Gastroesophageal sphincter (tissue), 4 donors: ENCODE results near the gene PTPRK. TPM values are rescaled to one million over a fixed set of nuclear protein-coding genes. Genes with fewer than 3 reads are reported as not detected.

ENCODE experiments used
- ATAC-seq: fragments of 150-250 bp; one replicate; pipeline ENCODE4 v1.9.1; 2016; ENCODE audit warnings: mild to moderate bottlenecking, moderate library complexity
- H3K27ac ChIP-seq, 4 donors: fragments of 200-600 bp; sonication (generic) in 3 of 4; 1 replicate in 3 of 4; 2 replicates in 1 of 4; pipeline ENCODE4 v1.5.1; 2016 to 2019
- H3K27me3 ChIP-seq: fragments of 200-600 bp; sonication (generic); one replicate; pipeline ENCODE4 v1.5.1; 2019
- H3K36me3 ChIP-seq, 2 donors: fragments of 200-600 bp; sonication (generic); one replicate each; pipeline ENCODE4 v1.5.1; 2019; ENCODE audit warnings: control low read depth in 1 of 2
- H3K4me1 ChIP-seq, 3 donors: fragments of 200-600 bp; sonication (generic); 1 replicate in 2 of 3; 2 replicates in 1 of 3; pipeline ENCODE4 v1.5.1; 2016 to 2019; ENCODE audit warnings: control low read depth in 2 of 3
- H3K4me3 ChIP-seq, 2 donors: fragments of 200-600 bp; sonication (generic); one replicate each; pipeline ENCODE4 v1.5.1; 2019; ENCODE audit warnings: mild to moderate bottlenecking in 1 of 2, moderate library complexity in 1 of 2
- H3K9me3 ChIP-seq, 3 donors: fragments of 200-600 bp; sonication (generic); one replicate each; pipeline ENCODE4 v1.5.1; 2017 to 2019; ENCODE audit warnings: control low read depth in 2 of 3
- CTCF ChIP-seq, 4 experiments: fragments of 200-600 bp in 2 of 4; fragments of 450-650 bp in 2 of 4; sonication (generic) in 1 of 4; IDR thresholded peaks; one replicate each; pipeline ENCODE4 v1.5.1; 2017 to 2019; ENCODE audit warnings: antibody characterized with exemption in 4 of 4, mild to moderate bottlenecking in 2 of 4, moderate library complexity in 2 of 4
- EP300 ChIP-seq: sonication (generic); formaldehyde crosslinking; IDR thresholded peaks from one replicate; pipeline ENCODE4 v1.6.1; 2017; ENCODE audit warnings: antibody characterized with exemption, mild to moderate bottlenecking
- POLR2A ChIP-seq, 2 donors: fragments of 450-650 bp; IDR thresholded peaks; one replicate each; pipeline ENCODE4 v1.6.1; 2017; ENCODE audit warnings: antibody characterized with exemption in 2 of 2, mild to moderate bottlenecking in 2 of 2, moderate library complexity in 1 of 2
- POLR2AphosphoS5 ChIP-seq: sonication (generic); formaldehyde crosslinking; IDR thresholded peaks from one replicate; pipeline ENCODE4 v1.6.1; 2017; ENCODE audit warnings: antibody characterized with exemption
- WGBS, 2 donors: methylation state at CpG; one replicate each; pipeline ENCODE4 v1.1.5; 2018; ENCODE audit warnings: low coverage in 1 of 2; 5-methylcytosine and 5-hydroxymethylcytosine counted together
- total RNA-seq, 4 donors: library from RNA; depleted of rRNA; stranded (reverse); fragments of >200 nt; gene quantifications; one replicate each; pipeline ENCODE4 v1.1.0, GENCODE V29; 2016

The PTPRK gene
- total RNA-seq, 4 donors from 2014 or later: 42.0 to 47.6 (median 45.8) TPM

- WGBS, 2 donors: 92 to 93% methylated on average over 2 of the region's 2 CpGs
- Histone ChIP-seq H3K27me3 (no peaks in the 10 kb centered on the region), H3K9me3 (no peaks in the 10 kb centered on the region), H3K4me1 (no peaks in the 10 kb centered on the region), H3K36me3 (no peaks in the 10 kb centered on the region), H3K4me3 (no peak overlapping the region), H3K27ac (no peak overlapping the region)
- ATAC-seq: no peak
- no peak for TF ChIP-seq POLR2AphosphoS5
Observed at GRCh38 chr6:128206610-128207426, 313.6 kb downstream of the PTPRK start.

GRCh38 chr6:128204616-128205015 lies 315.8 kb downstream of the PTPRK start:
- Histone ChIP-seq H3K4me1 (no peaks in the 10 kb centered on the region), H3K4me3 (no peak overlapping the region), H3K27me3 (no peaks in the 10 kb centered on the region), H3K9me3 (no peaks in the 10 kb centered on the region), H3K36me3 (no peaks in the 10 kb centered on the region), H3K27ac (no peak overlapping the region)
- WGBS, 2 donors: 97% methylated on average over 3 of the region's 3 CpGs
- no peak for ATAC-seq
- no peak for TF ChIP-seq CTCF (IDR thresholded peaks at IDR 0.05)
- TF ChIP-seq POLR2AphosphoS5: no peak
- no peak for TF ChIP-seq POLR2A (IDR thresholded peaks at IDR 0.05)
- TF ChIP-seq EP300: no peak

GRCh38 chr6:128202169-128202765 lies 318.1 kb downstream of the PTPRK start:
- TF ChIP-seq CTCF (IDR thresholded peaks at IDR 0.05) (no peak), POLR2AphosphoS5 (no peak), EP300 (no peak), POLR2A (IDR thresholded peaks at IDR 0.05) (no peak)
- Histone ChIP-seq H3K27ac (no peak overlapping the region), H3K9me3 (no peaks in the 10 kb centered on the region), H3K27me3 (no peaks in the 10 kb centered on the region), H3K36me3 (no peaks in the 10 kb centered on the region), H3K4me3 (no peak overlapping the region), H3K4me1 (no peaks in the 10 kb centered on the region)
- WGBS, 2 donors: 93 to 94% methylated on average over 4 to 6 of the region's 12 CpGs
- ATAC-seq: no peak

- Histone ChIP-seq H3K4me1 (no peaks in the 10 kb centered on the region), H3K36me3 (no peaks in the 10 kb centered on the region), H3K4me3 (no peak overlapping the region), H3K27ac (no peak overlapping the region), H3K9me3 (no peaks in the 10 kb centered on the region), H3K27me3 (no peaks in the 10 kb centered on the region)
- ATAC-seq: no peak
- TF ChIP-seq CTCF (IDR thresholded peaks at IDR 0.05) (no peak), POLR2A (IDR thresholded peaks at IDR 0.05) (no peak), POLR2AphosphoS5 (no peak), EP300 (no peak)
Observed at GRCh38 chr6:128200789-128201188, 319.6 kb downstream of the PTPRK start.

GRCh38 chr6:128199461-128199860 lies 320.9 kb downstream of the PTPRK start:
- WGBS, 2 donors: 96 to 100% methylated on average over 1 to 2 of the region's 2 CpGs
- Histone ChIP-seq H3K9me3 (no peaks in the 10 kb centered on the region), H3K4me1 (no peaks in the 10 kb centered on the region), H3K4me3 (no peak overlapping the region), H3K27me3 (no peaks in the 10 kb centered on the region), H3K27ac (no peak overlapping the region), H3K36me3 (no peaks in the 10 kb centered on the region)
- ATAC-seq: no peak
- TF ChIP-seq POLR2AphosphoS5: no peak
- no peak for TF ChIP-seq EP300
- no peak for TF ChIP-seq POLR2A (IDR thresholded peaks at IDR 0.05)
- no peak for TF ChIP-seq CTCF (IDR thresholded peaks at IDR 0.05)
